ENCODE data around the gene RIMBP2.

The RIMBP2 gene

GRCh38 chr12:130619385-130620001, 96.6 kb downstream of the RIMBP2 start:
- Histone ChIP-seq H3K9me2 (ENCODE audit: low read depth, low read length) (no peaks in the 10 kb centered on the region), H3K4me3 (ENCODE audit: low read depth, low read length, poor library complexity, severe bottlenecking) (no peak overlapping the region), H3K36me3 (ENCODE audit: insufficient read depth, low read length) (no peaks in the 10 kb centered on the region), H3F3A (ENCODE audit: insufficient read depth, low read length) (no peaks in the 10 kb centered on the region), H3K9ac (ENCODE audit: low read length) (no peak overlapping the region), H3K4me1 (ENCODE audit: insufficient read depth, low read length, severe bottlenecking) (no peaks in the 10 kb centered on the region), H2AFZ (ENCODE audit: low read length) (no peak overlapping the region), H3K79me2 (ENCODE audit: insufficient read depth, low read length) (no peaks in the 10 kb centered on the region), H3K9me3 (ENCODE audit: low read length) (no peaks in the 10 kb centered on the region), H3K4me2 (ENCODE audit: low read length) (no peak overlapping the region), H3K27ac (ENCODE audit: low read depth, low read length, poor library complexity, severe bottlenecking) (no peak overlapping the region), H4K20me1 (ENCODE audit: insufficient read depth, low read length) (no peaks in the 10 kb centered on the region), H3K27me3 (ENCODE audit: insufficient read depth, low read length) (no peaks in the 10 kb centered on the region; the same call in 1 of the 2 replicates)
- TF ChIP-seq EZH2 (IDR thresholded peaks at IDR 0.05; ENCODE audit: borderline replicate concordance, low read length), result no peak
- no peak for TF ChIP-seq CTCF (IDR thresholded peaks at IDR 0.05; ENCODE audit: low read length)

- H3F3A ChIP-seq (ENCODE audit: insufficient read depth, low read length), result no peaks in the 10 kb centered on the region
- H3K9ac ChIP-seq (ENCODE audit: low read length), result no peak overlapping the region
- TF ChIP-seq EZH2 (IDR thresholded peaks at IDR 0.05; ENCODE audit: borderline replicate concordance, low read length), result no peak
- no peak for TF ChIP-seq CTCF (IDR thresholded peaks at IDR 0.05; ENCODE audit: low read length)
- no peak overlapping the region for H3K27ac ChIP-seq (ENCODE audit: low read depth, low read length, poor library complexity, severe bottlenecking)
- no peak overlapping the region for H3K4me3 ChIP-seq (ENCODE audit: low read depth, low read length, poor library complexity, severe bottlenecking)
- 0 out of 2 replicates have a peak, but pooled peaks cover 4% of the 10 kb centered on the region for H3K27me3 ChIP-seq (ENCODE audit: insufficient read depth, low read length)
- no peak overlapping the region for H2AFZ ChIP-seq (ENCODE audit: low read length)
- no peak overlapping the region for H3K4me2 ChIP-seq (ENCODE audit: low read length)
- H3K36me3 ChIP-seq (ENCODE audit: insufficient read depth, low read length), result no peaks in the 10 kb centered on the region
- H4K20me1 ChIP-seq (ENCODE audit: insufficient read depth, low read length), result no peaks in the 10 kb centered on the region
- no peaks in the 10 kb centered on the region for H3K4me1 ChIP-seq (ENCODE audit: insufficient read depth, low read length, severe bottlenecking)
- H3K9me3 ChIP-seq (ENCODE audit: low read length), result no peaks in the 10 kb centered on the region
- H3K9me2 ChIP-seq (ENCODE audit: low read depth, low read length), result no peaks in the 10 kb centered on the region
- no peaks in the 10 kb centered on the region for H3K79me2 ChIP-seq (ENCODE audit: insufficient read depth, low read length)
These were observed 98.9 kb downstream of the RIMBP2 start for GRCh38 chr12:130617219-130617618.

- H3K4me3 ChIP-seq (ENCODE audit: low read depth, low read length, poor library complexity, severe bottlenecking), result no peak overlapping the region
- H3K4me2 ChIP-seq (ENCODE audit: low read length), result no peak overlapping the region
- no peaks in the 10 kb centered on the region for H4K20me1 ChIP-seq (ENCODE audit: insufficient read depth, low read length)
- no peaks in the 10 kb centered on the region for H3K79me2 ChIP-seq (ENCODE audit: insufficient read depth, low read length)
- H3K27ac ChIP-seq (ENCODE audit: low read depth, low read length, poor library complexity, severe bottlenecking), result no peak overlapping the region
- H3K9me2 ChIP-seq (ENCODE audit: low read depth, low read length), result no peaks in the 10 kb centered on the region
- no peak for TF ChIP-seq CTCF (IDR thresholded peaks at IDR 0.05; ENCODE audit: low read length)
- no peak for TF ChIP-seq EZH2 (IDR thresholded peaks at IDR 0.05; ENCODE audit: borderline replicate concordance, low read length)
- no peak overlapping the region for H2AFZ ChIP-seq (ENCODE audit: low read length)
- H3K27me3 ChIP-seq (ENCODE audit: insufficient read depth, low read length), result 0 out of 2 replicates have a peak, but pooled peaks cover 4% of the 10 kb centered on the region
- H3K9ac ChIP-seq (ENCODE audit: low read length), result no peak overlapping the region
- H3K4me1 ChIP-seq (ENCODE audit: insufficient read depth, low read length, severe bottlenecking), result no peaks in the 10 kb centered on the region
- H3F3A ChIP-seq (ENCODE audit: insufficient read depth, low read length), result no peaks in the 10 kb centered on the region
- no peaks in the 10 kb centered on the region for H3K9me3 ChIP-seq (ENCODE audit: low read length)
- no peaks in the 10 kb centered on the region for H3K36me3 ChIP-seq (ENCODE audit: insufficient read depth, low read length)
These were observed 100.2 kb downstream of the RIMBP2 start for GRCh38 chr12:130615861-130616345.
